ENCODE measurements around the gene TGFA.

TGFA gene

GRCh38 chr2:70596739-70597138, 43.1 kb upstream of the TGFA start:
- 0 out of 2 replicates have a peak, but pooled peaks cover 5% of the 10 kb centered on the region for H3K36me3 ChIP-seq (ENCODE audit: insufficient read depth, low read length)
- no peaks in the 10 kb centered on the region for H3K79me2 ChIP-seq (ENCODE audit: insufficient read depth, low read length)
- H3K4me1 ChIP-seq (ENCODE audit: insufficient read depth, low read length, poor library complexity, severe bottlenecking) = peaks cover 33% of the 10 kb centered on the region
- no peaks in the 10 kb centered on the region for H3K27me3 ChIP-seq (ENCODE audit: insufficient read depth, low read length, poor library complexity, severe bottlenecking)
- H3K4me3 ChIP-seq (ENCODE audit: low read length, poor library complexity, severe bottlenecking) = peak overlapping the region; percentile 66
- H3K9me3 ChIP-seq (ENCODE audit: insufficient read depth, low read depth, low read length) = peaks cover 7% of the 10 kb centered on the region
- H3K9me2 ChIP-seq (replicated peaks; ENCODE audit: low read depth, low read length) = no peaks in the 10 kb centered on the region
- TF ChIP-seq EZH2phosphoT487 (IDR thresholded peaks at IDR 0.05; ENCODE audit: borderline replicate concordance) (no peak), CTCF (conservative IDR thresholded peaks at IDR 0.05; ENCODE audit: low read length) (no peak)
- H2AFZ ChIP-seq (ENCODE audit: low read length) = no peak overlapping the region
- peak overlapping the region; percentile 75 for H3K4me2 ChIP-seq (ENCODE audit: low read depth, low read length, poor library complexity, severe bottlenecking)
- H3K9ac ChIP-seq (ENCODE audit: low read depth, low read length, poor library complexity, severe bottlenecking) = peak overlapping the region; percentile 78
- no peaks in the 10 kb centered on the region; the same call in 1 of the 2 replicates for H3F3A ChIP-seq (ENCODE audit: low read depth)
- H4K20me1 ChIP-seq (ENCODE audit: insufficient read depth, low read length, poor library complexity, severe bottlenecking) = no peaks in the 10 kb centered on the region

GRCh38 chr2:70596293-70596692, 42.7 kb upstream of the TGFA start:
- Histone ChIP-seq H3K4me1 (ENCODE audit: insufficient read depth, low read length, poor library complexity, severe bottlenecking) (peaks cover 31% of the 10 kb centered on the region), H3F3A (ENCODE audit: low read depth) (no peaks in the 10 kb centered on the region; the same call in 1 of the 2 replicates), H3K9me2 (replicated peaks; ENCODE audit: low read depth, low read length) (no peaks in the 10 kb centered on the region), H3K4me3 (ENCODE audit: low read length, poor library complexity, severe bottlenecking) (peak overlapping the region; percentile 66), H4K20me1 (ENCODE audit: insufficient read depth, low read length, poor library complexity, severe bottlenecking) (no peaks in the 10 kb centered on the region), H3K27me3 (ENCODE audit: insufficient read depth, low read length, poor library complexity, severe bottlenecking) (no peaks in the 10 kb centered on the region), H3K9ac (ENCODE audit: low read depth, low read length, poor library complexity, severe bottlenecking) (peak overlapping the region; percentile 78), H3K4me2 (ENCODE audit: low read depth, low read length, poor library complexity, severe bottlenecking) (peak overlapping the region; percentile 75), H3K36me3 (ENCODE audit: insufficient read depth, low read length) (0 out of 2 replicates have a peak, but pooled peaks cover 5% of the 10 kb centered on the region), H3K79me2 (ENCODE audit: insufficient read depth, low read length) (no peaks in the 10 kb centered on the region), H2AFZ (ENCODE audit: low read length) (peak overlapping the region; percentile 26; the same call in 1 of the 2 replicates), H3K9me3 (ENCODE audit: insufficient read depth, low read depth, low read length) (peaks cover 7% of the 10 kb centered on the region)
- no peak for TF ChIP-seq EZH2phosphoT487 (IDR thresholded peaks at IDR 0.05; ENCODE audit: borderline replicate concordance)

GRCh38 chr2:70583091-70583490, 29.5 kb upstream of the TGFA start:
- Histone ChIP-seq H3K4me3 (ENCODE audit: low read length, poor library complexity, severe bottlenecking) (no peak overlapping the region), H3F3A (ENCODE audit: low read depth) (no peaks in the 10 kb centered on the region), H2AFZ (ENCODE audit: low read length) (no peak overlapping the region; the same call in 1 of the 2 replicates), H4K20me1 (ENCODE audit: insufficient read depth, low read length, poor library complexity, severe bottlenecking) (no peaks in the 10 kb centered on the region), H3K9ac (ENCODE audit: low read depth, low read length, poor library complexity, severe bottlenecking) (no peak overlapping the region), H3K27me3 (ENCODE audit: insufficient read depth, low read length, poor library complexity, severe bottlenecking) (no peaks in the 10 kb centered on the region), H3K4me1 (ENCODE audit: insufficient read depth, low read length, poor library complexity, severe bottlenecking) (peaks cover 35% of the 10 kb centered on the region), H3K79me2 (ENCODE audit: insufficient read depth, low read length) (no peaks in the 10 kb centered on the region), H3K9me3 (ENCODE audit: insufficient read depth, low read depth, low read length) (no peaks in the 10 kb centered on the region), H3K9me2 (replicated peaks; ENCODE audit: low read depth, low read length) (no peaks in the 10 kb centered on the region), H3K4me2 (ENCODE audit: low read depth, low read length, poor library complexity, severe bottlenecking) (no peak overlapping the region), H3K36me3 (ENCODE audit: insufficient read depth, low read length) (no peaks in the 10 kb centered on the region)
- no peak for TF ChIP-seq EZH2phosphoT487 (IDR thresholded peaks at IDR 0.05; ENCODE audit: borderline replicate concordance)
- TF ChIP-seq CTCF (conservative IDR thresholded peaks at IDR 0.05; ENCODE audit: low read length) = no peak

- Histone ChIP-seq H3K9ac (ENCODE audit: low read depth, low read length, poor library complexity, severe bottlenecking) (peak overlapping the region; percentile 11), H3K4me3 (ENCODE audit: low read length, poor library complexity, severe bottlenecking) (no peak overlapping the region), H3K36me3 (ENCODE audit: insufficient read depth, low read length) (no peaks in the 10 kb centered on the region), H3K27me3 (ENCODE audit: insufficient read depth, low read length, poor library complexity, severe bottlenecking) (no peaks in the 10 kb centered on the region), H3K79me2 (ENCODE audit: insufficient read depth, low read length) (no peaks in the 10 kb centered on the region), H3K9me2 (replicated peaks; ENCODE audit: low read depth, low read length) (no peaks in the 10 kb centered on the region), H2AFZ (ENCODE audit: low read length) (peak overlapping the region; percentile 66), H3K4me1 (ENCODE audit: insufficient read depth, low read length, poor library complexity, severe bottlenecking) (peaks cover 35% of the 10 kb centered on the region), H4K20me1 (ENCODE audit: insufficient read depth, low read length, poor library complexity, severe bottlenecking) (no peaks in the 10 kb centered on the region), H3K4me2 (ENCODE audit: low read depth, low read length, poor library complexity, severe bottlenecking) (peak overlapping the region; percentile 15), H3K9me3 (ENCODE audit: insufficient read depth, low read depth, low read length) (no peaks in the 10 kb centered on the region), H3F3A (ENCODE audit: low read depth) (no peaks in the 10 kb centered on the region)
- TF ChIP-seq EZH2phosphoT487 (IDR thresholded peaks at IDR 0.05; ENCODE audit: borderline replicate concordance) (no peak), CTCF (conservative IDR thresholded peaks at IDR 0.05; ENCODE audit: low read length) (no peak)
Observed at GRCh38 chr2:70580352-70580751, 26.7 kb upstream of the TGFA start.
